ACHN (cell line): Measurements from ENCODE around the gene PCIF1.
A peak's percentile ranks its signal among the peaks of the same experiment; 100 is the strongest.
"Not testable (repeated sequence)": the region's sequence is repeated elsewhere in the genome, so short reads cannot be mapped to it uniquely, and the experiment has no call there.

Experiments used
- DNase-seq: peaks from one replicate; pipeline ENCODE4 v3.0.0-alpha.2; 2015
- in situ Hi-C: cut with HindIII; loops from 2 replicates; pipeline ENCODE4 v1.10.0; 2017; ENCODE audit warnings: low sequenced_read_pairs, low pct_ligation_motif_present, low pct_unique_long_range_greater_than_20kb

The PCIF1 gene

GRCh38 chr20:45919542-45920399 lies 14.7 kb upstream of the PCIF1 start:
- no peak for DNase-seq
- in situ Hi-C loops, result no loop called here

GRCh38 chr20:45920462-45921336 lies 13.8 kb upstream of the PCIF1 start:
- no peak for DNase-seq
- in situ Hi-C loops, result no loop called here

- no peak for DNase-seq
- in situ Hi-C loops, result no loop called here
Measured at GRCh38 chr20:45921337-45922189, 12.9 kb upstream of the PCIF1 start.

- in situ Hi-C loops, result no loop called here
- DNase-seq, result no peak
Measured at GRCh38 chr20:45924391-45925261, 9.9 kb upstream of the PCIF1 start.

- in situ Hi-C loops, result no loop called here
- no peak for DNase-seq
Measured at GRCh38 chr20:45925821-45926506, 8.5 kb upstream of the PCIF1 start.

GRCh38 chr20:45926731-45927070 lies 7.8 kb upstream of the PCIF1 start:
- no peak for DNase-seq
- in situ Hi-C loops, result no loop called here

- in situ Hi-C loops, result no loop called here
Measured at GRCh38 chr20:45927071-45927878, 7.2 kb upstream of the PCIF1 start.

GRCh38 chr20:45931680-45932079 lies 2.8 kb upstream of the PCIF1 start:
- DNase-seq, in situ Hi-C loops: not testable (repeated sequence)

More at GRCh38 chr20:45927071-45927878, 7.2 kb upstream of the PCIF1 start:
- no peak for DNase-seq

- in situ Hi-C loops, result no loop called here
- DNase-seq, result peak; percentile 77
Measured at GRCh38 chr20:45933266-45934045, 1.0 kb upstream of the PCIF1 start.

GRCh38 chr20:45934046-45934585 lies 367 bp upstream of the PCIF1 start:
- peak; percentile 27 for DNase-seq
- in situ Hi-C loops, result no loop called here

- DNase-seq, result no peak
- in situ Hi-C loops, result no loop called here
Measured at GRCh38 chr20:45935416-45936046, 1.0 kb downstream of the PCIF1 start.

- in situ Hi-C loops, result no loop called here
- no peak for DNase-seq
Measured at GRCh38 chr20:45937765-45938164, 3.3 kb downstream of the PCIF1 start.

- in situ Hi-C loops, result no loop called here
- DNase-seq, result no peak
Measured at GRCh38 chr20:45938727-45939438, 4.4 kb downstream of the PCIF1 start.

- no peak for DNase-seq
Measured at GRCh38 chr20:45940053-45940452, 5.6 kb downstream of the PCIF1 start.

GRCh38 chr20:45940469-45940868 lies 6.0 kb downstream of the PCIF1 start:
- in situ Hi-C loops, result no loop called here
- DNase-seq, result no peak

More at GRCh38 chr20:45940053-45940452, 5.6 kb downstream of the PCIF1 start:
- in situ Hi-C loops, result no loop called here
